ENCODE data around the gene MREG.

The MREG gene

GRCh38 chr2:215920244-215921100, 92.9 kb downstream of the MREG start:
- FAIRE-seq (no peak), DNase-seq (ENCODE audit: low spot score) (peak; percentile 59)

DNA sequence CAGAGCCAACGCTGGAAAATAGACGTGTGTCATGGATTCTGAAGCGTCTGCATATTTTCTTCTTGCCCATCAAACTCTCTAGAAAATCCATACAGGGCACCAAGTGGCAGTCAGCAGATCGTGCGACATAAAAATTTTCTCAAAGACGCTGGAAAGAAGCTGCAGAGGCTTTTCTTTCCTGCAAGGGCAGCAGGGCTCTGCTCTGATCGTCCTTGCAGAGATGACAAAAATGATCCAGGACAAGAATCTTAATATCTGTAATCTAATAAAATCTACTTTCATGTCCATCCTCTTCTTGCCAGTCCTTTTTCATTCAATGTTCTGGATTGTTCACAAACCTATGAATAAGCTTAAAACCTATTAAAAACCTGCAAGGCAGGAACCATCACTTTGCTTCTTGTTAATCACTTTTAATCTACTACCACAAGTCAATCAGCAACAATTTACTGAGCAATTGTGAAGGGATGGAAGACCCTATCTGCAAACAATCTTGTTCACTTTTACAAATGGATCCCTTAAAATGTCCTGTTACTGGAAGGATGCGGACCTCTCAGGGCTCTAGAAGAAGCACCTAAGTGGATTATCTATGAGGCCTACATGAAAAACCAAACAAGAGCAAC, 93.6 kb downstream of the MREG start:
- FAIRE-seq (no peak), DNase-seq (ENCODE audit: low spot score) (no peak)

DNA sequence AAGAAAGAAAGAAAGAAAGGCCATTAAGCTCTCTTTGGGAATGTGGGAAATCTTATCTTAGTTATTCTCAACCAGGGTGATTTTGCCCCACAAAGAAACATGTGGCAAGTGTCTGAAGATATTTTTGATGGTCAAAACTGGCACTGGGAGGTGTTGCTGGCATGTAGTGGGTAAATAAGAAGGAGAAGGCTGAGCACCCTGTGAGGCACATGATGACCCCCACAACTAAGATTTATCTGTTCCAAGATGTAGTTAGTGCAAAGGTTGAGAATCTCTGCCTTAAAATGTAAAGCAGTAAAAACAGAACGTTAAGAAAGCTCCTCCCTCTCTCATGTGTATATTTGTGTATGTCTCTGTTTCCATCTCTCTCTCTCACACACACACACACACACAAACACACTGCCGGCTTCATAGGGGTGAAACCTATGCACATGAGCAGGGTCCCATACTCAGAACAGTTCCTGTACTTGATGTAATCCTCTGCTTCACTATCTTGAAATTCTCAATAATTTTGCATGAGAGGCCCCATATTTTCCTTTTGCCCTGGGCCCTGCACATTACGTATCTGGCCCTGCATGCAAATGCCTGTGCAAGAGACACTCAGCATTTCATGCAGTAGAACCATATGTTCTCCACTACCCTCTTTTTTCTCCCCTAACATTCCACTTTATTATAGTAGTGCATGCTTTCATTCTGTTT, 94.3 kb downstream of the MREG start:
- FAIRE-seq: no peak
- no peak for DNase-seq (ENCODE audit: low spot score)

- DNase-seq (ENCODE audit: low spot score): no peak
- no peak for FAIRE-seq
These were observed 95.3 kb downstream of the MREG start for GRCh38 chr2:215917953-215918620.

GRCh38 chr2:215915441-215915840, 97.9 kb downstream of the MREG start:
- DNase-seq (ENCODE audit: low spot score) (no peak), FAIRE-seq (no peak)

DNA sequence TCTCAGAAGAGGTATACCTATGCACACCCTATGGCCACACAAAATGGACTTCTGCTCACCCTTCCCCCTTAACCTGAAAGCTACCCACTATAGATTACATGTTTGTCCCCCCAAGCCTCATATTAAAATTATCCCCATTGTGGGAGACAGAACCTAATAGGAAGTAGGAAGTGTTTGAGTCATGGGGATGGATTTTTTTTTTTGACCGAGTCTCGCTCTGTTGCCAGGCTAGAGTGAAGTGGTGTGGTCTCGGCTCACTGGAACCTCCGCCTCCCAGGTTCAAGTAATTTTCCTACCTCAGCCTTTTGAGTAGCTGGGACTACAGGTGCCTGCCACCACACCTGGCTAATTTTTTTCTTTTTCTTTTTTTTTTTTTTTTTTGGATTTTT, 98.6 kb downstream of the MREG start:
- FAIRE-seq: no peak
- no peak for DNase-seq (ENCODE audit: low spot score)

GRCh38 chr2:215914054-215914776, 99.1 kb downstream of the MREG start:
- DNase-seq (ENCODE audit: low spot score): no peak
- FAIRE-seq: no peak

GRCh38 chr2:215912299-215912842, 101.0 kb downstream of the MREG start:
- FAIRE-seq: no peak
- DNase-seq (ENCODE audit: low spot score): no peak

DNA sequence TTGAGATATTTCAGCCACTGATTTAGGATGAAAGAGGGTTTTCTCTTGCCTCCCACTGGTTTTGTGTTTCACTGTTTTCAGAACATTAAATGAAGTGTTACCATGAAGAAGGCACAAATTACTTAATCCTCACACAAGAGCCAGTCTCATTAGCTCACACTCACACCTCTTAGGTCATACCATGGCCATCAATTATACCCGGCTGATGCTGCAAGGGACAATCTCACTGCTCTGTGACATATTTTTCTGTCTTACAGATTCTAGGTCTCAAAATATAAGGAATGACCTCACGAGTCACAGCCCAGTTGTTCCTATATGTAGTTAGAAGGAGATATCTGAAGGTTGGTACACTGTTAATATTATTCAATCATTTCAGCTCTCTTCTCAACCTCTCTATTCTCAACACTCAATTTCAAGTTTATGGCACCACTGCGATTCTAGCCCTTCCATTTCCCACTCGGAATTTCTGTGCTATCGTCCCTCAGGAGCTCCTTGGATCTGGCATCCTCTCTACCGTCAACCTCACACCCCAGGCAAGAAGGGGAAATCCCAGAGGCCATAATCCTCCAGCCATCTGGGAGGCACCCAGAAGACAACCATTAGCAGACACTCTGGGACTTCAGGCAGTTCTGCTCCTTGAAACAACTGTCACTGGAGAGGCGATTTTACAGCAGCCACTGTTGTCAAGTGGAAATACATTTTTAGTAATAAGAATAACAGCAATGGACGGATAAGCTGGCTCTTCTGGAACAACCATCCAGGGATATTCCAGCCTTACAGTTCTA, 101.9 kb downstream of the MREG start:
- DNase-seq (ENCODE audit: low spot score) (no peak), FAIRE-seq (no peak)

DNA sequence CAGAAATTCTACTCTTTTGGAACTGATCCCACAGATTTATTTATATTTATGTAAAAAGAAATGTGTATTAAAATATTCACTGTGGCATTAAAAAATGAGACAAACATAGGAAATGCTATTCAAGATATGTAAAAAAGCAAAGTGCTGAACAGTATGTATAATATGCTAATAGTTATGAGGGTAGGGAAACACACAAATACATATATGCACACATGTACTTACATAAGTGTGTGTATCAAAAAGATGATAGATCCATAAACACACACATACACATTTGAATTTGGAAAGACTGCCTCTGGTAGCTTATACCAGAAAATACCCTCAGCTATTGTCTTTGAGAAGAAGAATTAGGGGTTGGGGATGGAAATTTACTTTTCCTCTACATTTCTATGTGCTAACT, 103.2 kb downstream of the MREG start:
- FAIRE-seq: no peak

DNA sequence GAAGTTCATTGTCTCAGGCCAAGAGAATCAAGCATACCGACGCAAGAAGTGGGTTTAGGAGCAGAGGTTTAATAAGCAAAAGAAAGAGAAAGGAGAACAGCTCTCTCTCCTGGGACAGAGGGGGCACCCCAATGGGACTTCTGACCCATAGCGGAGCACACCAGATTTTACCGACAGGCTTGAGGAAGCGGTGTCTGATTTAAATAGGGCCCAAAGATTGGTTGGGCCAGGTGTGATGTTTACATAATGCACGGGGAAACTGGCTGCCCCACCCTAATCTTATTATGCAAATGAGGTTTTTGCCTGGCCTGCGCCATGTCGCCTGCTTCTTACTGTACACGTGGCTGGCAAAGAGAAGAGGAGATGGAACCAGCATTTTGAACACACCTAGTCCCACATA, 106.2 kb downstream of the MREG start:
- no peak for DNase-seq (ENCODE audit: low spot score)
- FAIRE-seq: no peak

More for the DNA sequence above, 103.2 kb downstream of the MREG start:
- no peak for DNase-seq (ENCODE audit: low spot score)

- no peak for DNase-seq (ENCODE audit: low spot score)
- no peak for FAIRE-seq
These were observed 106.9 kb downstream of the MREG start for GRCh38 chr2:215906458-215906857.

DNA sequence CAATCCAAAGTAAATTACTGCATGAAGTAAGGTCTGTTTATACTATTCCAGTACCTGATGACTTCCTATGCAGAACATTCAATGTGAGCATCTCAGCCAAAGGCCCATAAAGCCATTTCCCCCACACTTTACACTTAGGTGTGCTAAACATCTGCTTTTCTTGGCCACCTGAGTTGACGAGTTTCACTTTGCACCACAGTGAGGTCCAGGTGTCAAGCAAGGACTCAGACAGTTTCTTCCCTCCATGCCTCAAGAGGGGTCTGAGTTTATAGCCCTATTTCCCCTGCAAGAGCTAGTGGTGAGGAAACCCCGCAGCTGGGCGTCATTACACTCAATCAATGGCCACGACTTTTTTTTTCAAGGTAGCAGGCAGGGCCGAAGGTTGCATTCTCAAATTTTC, 107.7 kb downstream of the MREG start:
- no peak for DNase-seq (ENCODE audit: low spot score)
- no peak for FAIRE-seq

GRCh38 chr2:215904101-215904500, 109.2 kb downstream of the MREG start:
- DNase-seq (ENCODE audit: low spot score) (peak; percentile 23), FAIRE-seq (no peak)

DNA sequence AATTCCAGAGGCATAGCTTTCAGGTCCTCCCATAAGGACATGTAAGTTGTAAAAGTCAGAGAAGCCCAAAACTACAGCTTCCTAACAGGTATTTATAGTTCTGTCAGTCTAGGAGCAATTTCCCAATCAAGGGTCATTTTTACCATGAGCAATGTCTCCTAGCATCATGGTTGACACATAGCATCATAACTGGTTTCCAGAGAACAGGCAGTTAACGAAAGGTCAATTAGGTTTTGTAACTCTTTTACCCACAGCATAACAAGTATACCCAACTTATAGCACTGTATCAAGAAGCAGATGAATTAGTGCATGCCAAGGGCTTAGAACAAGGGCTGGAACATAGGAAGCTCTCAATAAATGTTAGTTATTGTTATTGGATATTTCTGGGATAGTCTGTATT, 110.1 kb downstream of the MREG start:
- no peak for FAIRE-seq
- no peak for DNase-seq (ENCODE audit: low spot score)

GRCh38 chr2:215901796-215902195, 111.6 kb downstream of the MREG start:
- DNase-seq (ENCODE audit: low spot score): no peak
- no peak for FAIRE-seq

DNA sequence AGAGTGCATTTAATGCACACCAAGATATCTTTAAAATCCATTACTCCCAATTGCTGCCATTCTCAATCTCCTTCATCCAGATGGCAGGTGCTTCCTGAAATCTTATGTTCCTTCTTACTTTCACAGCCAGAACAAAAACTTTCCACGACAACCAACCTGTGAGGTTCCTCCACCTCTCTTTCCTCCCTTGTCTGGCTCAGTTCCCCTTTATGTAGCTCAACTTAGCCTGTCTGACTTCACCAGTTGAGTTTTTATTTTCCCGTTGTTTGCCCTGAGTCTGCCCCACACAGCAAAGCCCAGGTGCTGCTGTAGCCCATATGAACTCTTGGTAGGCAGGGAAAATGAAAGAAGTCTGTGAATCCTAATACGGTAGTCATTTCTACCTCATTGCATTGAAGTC, 112.5 kb downstream of the MREG start:
- FAIRE-seq: no peak

GRCh38 chr2:215900203-215900611, 113.1 kb downstream of the MREG start:
- FAIRE-seq: no peak
- DNase-seq (ENCODE audit: low spot score): no peak

More for the DNA sequence above, 112.5 kb downstream of the MREG start:
- DNase-seq (ENCODE audit: low spot score): no peak

- no peak for FAIRE-seq
These were observed 113.9 kb downstream of the MREG start for GRCh38 chr2:215899141-215900074.

More at GRCh38 chr2:215899141-215900074, 113.9 kb downstream of the MREG start:
- DNase-seq (ENCODE audit: low spot score): no peak
